Activated B cell treated with CpG ODN at 0.5 μM for 24 hours (primary cell): ENCODE results near the gene BMP2K. TPM values are rescaled to one million over a fixed set of nuclear protein-coding genes. Genes with fewer than 3 reads are reported as not detected.

Experiments
- ATAC-seq: fragments of 200-7000 bp; cut with Tn5 transposase; one replicate; pipeline ENCODE4 v1.10.0; 2021; ENCODE audit warnings: low read depth, mild to moderate bottlenecking, moderate library complexity
- CTCF ChIA-PET: fragments of 350-600 bp; sonication (Branson Sonifier 250); formaldehyde crosslinking; loops from one replicate; lab custom pipeline; 2021; ENCODE audit warnings: antibody characterized with exemption; lab: Charles Lee
- POLR2A ChIA-PET: fragments of 350-600 bp; sonication (Branson Sonifier 250); formaldehyde crosslinking; loops from one replicate; lab custom pipeline; 2021; ENCODE audit warnings: antibody characterized with exemption; lab: Charles Lee
- DNase-seq: peaks from one replicate; pipeline ENCODE4 v3.0.0; 2022
- H3K27ac Mint-ChIP-seq: one replicate; pipeline ENCODE4 v1.8.0; 2020; ENCODE audit warnings: mixed read lengths
- H3K27me3 Mint-ChIP-seq: one replicate; pipeline ENCODE4 v1.8.0; 2021; ENCODE audit warnings: mixed read lengths
- H3K36me3 Mint-ChIP-seq: one replicate; pipeline ENCODE4 v1.8.0; 2021; ENCODE audit warnings: low read depth, mixed read lengths
- H3K4me1 Mint-ChIP-seq: one replicate; pipeline ENCODE4 v1.8.0; 2021; ENCODE audit warnings: mixed read lengths
- H3K4me3 Mint-ChIP-seq: one replicate; pipeline ENCODE4 v1.8.0; 2020; ENCODE audit warnings: mild to moderate bottlenecking, mixed read lengths
- H3K9me3 Mint-ChIP-seq: one replicate; pipeline ENCODE4 v1.8.0; 2020; ENCODE audit warnings: mixed read lengths
- intact Hi-C: fragments of 100-400 bp; cut with micrococcal nuclease; formaldehyde crosslinking; loops from one replicate; pipeline ENCODE4 v1.15.1; 2024
- total RNA-seq: library from RNA; stranded (reverse); gene quantifications from 2 replicates; pipeline ENCODE4 v1.2.3, GENCODE V29; 2022
- TF ChIP-seq, protein P1 (sequence below): fragments of 200-600 bp; IDR thresholded peaks from one replicate; pipeline ENCODE4 v1.8.0; 2022; ENCODE audit warnings: antibody characterized with exemption, mild to moderate bottlenecking

The BMP2K gene
- total RNA-seq, 1 donor from 2014 or later: 135 TPM

DNA sequence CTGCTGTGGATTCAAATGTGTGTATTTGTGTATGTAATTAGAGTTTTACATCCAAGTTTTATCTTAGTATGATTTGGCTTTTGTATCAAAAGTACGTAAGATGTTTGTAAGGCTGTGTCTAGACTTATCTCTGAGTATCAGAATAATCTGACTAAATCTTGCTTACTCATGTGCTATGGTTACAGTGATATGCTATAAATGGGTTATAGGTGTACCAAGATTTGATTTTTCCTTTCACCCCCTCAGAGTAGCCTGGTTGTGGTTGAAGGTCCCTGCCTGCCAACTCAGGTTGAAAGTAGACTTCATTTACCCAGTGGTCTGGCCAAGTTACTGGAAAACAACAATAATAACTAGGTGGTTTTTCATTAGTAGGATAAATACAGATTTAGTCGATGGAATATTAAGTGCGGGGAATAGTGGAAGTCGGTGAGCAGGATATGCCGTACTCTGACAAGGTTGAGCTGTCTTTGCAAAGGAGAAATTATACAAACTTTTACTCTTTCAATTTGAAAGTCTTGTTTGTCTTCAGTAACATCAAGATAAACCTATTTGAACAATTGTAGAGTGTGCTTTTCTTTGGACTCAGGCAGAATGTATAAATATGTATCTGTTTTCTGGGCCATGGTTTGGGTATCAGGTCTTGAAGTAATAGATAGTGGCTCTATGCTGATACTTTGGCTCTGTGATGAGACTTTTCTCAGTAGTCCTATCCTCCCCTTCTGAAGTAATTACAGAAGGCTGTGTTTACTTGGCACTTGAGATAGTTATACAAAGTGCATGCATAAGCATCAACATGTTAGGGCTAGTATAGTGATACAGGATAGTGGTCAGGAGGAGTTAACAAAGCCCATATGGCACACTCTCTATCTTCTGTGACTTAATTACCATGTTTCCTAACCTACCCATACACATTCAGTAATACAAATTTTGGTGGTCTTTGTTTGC lies 23.7 kb downstream of the BMP2K start:
- ATAC-seq: no peak
- intact Hi-C loops: loop anchor here (2.0 kb wide), 1 partner anchor 15 kb away; no protein-coding TSS in a partner anchor
- Mint-ChIP-seq H3K4me1 (peaks cover 76% of the 10 kb centered on the region), H3K9me3 (peaks cover 5% of the 10 kb centered on the region), H3K27ac (peak overlapping the region; percentile 65), H3K4me3 (peak overlapping the region; percentile 17), H3K27me3 (no peaks in the 10 kb centered on the region), H3K36me3 (peaks cover 29% of the 10 kb centered on the region)
- ChIA-PET POLR2A (interaction anchor here (0.7 kb wide), 1 partner anchor 23 kb away, joined by 3 read pairs; the partner anchor contains the start of gene BMP2K), CTCF (no interaction called here)
- DNase-seq: no peak
- TF ChIP-seq, protein P1, sequence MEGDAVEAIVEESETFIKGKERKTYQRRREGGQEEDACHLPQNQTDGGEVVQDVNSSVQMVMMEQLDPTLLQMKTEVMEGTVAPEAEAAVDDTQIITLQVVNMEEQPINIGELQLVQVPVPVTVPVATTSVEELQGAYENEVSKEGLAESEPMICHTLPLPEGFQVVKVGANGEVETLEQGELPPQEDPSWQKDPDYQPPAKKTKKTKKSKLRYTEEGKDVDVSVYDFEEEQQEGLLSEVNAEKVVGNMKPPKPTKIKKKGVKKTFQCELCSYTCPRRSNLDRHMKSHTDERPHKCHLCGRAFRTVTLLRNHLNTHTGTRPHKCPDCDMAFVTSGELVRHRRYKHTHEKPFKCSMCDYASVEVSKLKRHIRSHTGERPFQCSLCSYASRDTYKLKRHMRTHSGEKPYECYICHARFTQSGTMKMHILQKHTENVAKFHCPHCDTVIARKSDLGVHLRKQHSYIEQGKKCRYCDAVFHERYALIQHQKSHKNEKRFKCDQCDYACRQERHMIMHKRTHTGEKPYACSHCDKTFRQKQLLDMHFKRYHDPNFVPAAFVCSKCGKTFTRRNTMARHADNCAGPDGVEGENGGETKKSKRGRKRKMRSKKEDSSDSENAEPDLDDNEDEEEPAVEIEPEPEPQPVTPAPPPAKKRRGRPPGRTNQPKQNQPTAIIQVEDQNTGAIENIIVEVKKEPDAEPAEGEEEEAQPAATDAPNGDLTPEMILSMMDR: no peak

DNA sequence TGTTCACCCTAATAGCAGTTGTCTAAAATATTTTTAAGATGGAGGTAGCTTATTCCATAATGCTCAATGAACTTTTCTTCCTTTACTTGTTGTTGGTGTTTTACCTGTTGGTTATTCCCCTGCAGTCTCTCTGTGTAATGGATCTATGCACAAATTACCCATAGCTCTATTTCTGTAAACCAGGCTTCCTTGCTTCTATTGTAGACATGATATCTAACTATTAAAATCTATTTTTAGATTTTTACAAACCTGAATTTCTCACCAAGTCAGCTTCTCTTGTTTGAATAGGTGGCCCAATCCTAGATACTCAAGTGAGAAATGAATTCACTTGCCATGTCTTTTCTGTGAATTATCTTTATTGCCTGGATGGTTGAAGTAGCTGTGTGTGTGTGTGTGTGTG lies 24.8 kb downstream of the BMP2K start:
- intact Hi-C loops: loop anchor here (1.0 kb wide), 1 partner anchor 12 kb away; no protein-coding TSS in a partner anchor
- H3K27me3 Mint-ChIP-seq: no peaks in the 10 kb centered on the region
- DNase-seq (no peak), ATAC-seq (no peak)
- H3K4me3 Mint-ChIP-seq: no peak overlapping the region
- POLR2A ChIA-PET: interaction anchor here (0.8 to 1.2 kb wide), 3 partner anchors 9 to 133 kb away, joined by 3 read pairs; no protein-coding TSS in a partner anchor
- peaks cover 75% of the 10 kb centered on the region for H3K4me1 Mint-ChIP-seq
- peaks cover 26% of the 10 kb centered on the region for H3K36me3 Mint-ChIP-seq
- peak overlapping the region; percentile 60 for H3K27ac Mint-ChIP-seq
- CTCF ChIA-PET: no interaction called here
- TF ChIP-seq, protein P1: no peak
- H3K9me3 Mint-ChIP-seq: no peaks in the 10 kb centered on the region

DNA sequence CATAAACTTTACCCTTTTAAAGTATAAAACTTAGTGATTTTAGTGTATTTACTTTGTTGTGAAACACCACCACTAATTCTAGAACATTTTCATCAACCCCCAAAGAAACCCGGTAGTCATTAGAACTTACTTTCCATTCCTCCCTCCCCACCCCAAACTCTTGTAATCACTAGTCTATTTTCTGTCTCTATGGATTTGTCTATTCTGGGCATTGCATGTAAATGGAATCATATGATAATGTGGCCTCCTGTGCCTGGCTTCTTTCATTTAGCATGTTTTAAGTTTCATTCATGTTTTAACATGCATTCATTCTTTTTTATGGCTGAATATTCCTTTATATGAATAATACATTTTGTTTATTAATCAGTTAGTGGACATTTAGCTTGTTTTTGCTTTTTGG lies 27.8 kb downstream of the BMP2K start:
- ATAC-seq: no peak

DNA sequence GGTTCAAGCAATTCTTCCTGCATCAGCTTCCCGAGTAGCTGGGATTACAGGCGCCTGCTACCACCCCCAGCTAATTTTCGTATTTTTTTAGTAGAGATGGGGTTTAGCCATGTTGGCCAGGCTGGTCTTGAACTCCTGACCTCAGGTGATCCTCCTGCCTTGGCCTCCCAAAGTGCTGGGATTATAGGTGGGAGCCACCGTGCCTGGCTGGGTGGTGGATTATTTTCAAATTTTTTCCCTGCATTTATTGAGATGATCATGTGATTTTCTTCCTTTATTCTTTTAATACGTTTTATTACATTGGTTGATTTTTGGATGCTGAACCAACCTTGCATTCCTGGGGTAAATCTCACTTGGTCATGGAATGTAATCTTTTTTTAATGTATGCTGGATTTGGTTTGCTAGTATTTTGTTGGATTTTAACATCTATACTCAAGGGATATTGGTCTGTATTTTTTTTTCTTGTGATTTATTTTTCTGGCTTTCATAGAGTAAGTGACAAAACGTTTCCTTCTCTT lies 30.9 kb downstream of the BMP2K start:
- TF ChIP-seq, protein P1: no peak
- POLR2A ChIA-PET: no interaction called here

More for the DNA sequence above, 27.8 kb downstream of the BMP2K start:
- Mint-ChIP-seq H3K9me3 (peaks cover 5% of the 10 kb centered on the region), H3K27ac (peak overlapping the region; percentile 41), H3K4me3 (no peak overlapping the region), H3K36me3 (peaks cover 28% of the 10 kb centered on the region), H3K4me1 (peaks cover 67% of the 10 kb centered on the region), H3K27me3 (no peaks in the 10 kb centered on the region)
- no peak for DNase-seq
- ChIA-PET CTCF (interaction anchor here (0.6 kb wide), 1 partner anchor 235 kb away, joined by 3 read pairs; no protein-coding TSS in a partner anchor), POLR2A (no interaction called here)
- intact Hi-C loops: no loop called here
- TF ChIP-seq, protein P1: no peak

DNA sequence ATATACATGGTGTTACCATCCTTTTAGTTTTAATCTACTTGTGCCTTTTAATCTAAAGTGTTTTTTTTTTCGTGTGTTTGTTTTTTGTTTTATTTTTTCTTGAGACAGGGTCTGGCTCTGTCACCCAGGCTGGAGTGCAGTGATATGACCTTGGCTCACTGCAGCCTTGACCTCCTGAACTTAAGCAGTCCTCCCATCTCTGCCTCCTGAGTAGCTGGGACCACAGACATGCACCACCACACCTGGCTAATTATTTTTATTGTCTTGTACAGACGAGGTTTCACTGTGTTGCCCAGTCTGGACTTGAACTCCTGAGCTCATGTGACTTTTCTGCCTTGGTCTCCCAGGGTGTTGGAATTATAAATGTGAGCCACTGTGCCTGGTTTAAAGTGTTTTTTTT lies 33.1 kb downstream of the BMP2K start:
- H3K9me3 Mint-ChIP-seq: peaks cover 9% of the 10 kb centered on the region
- H3K36me3 Mint-ChIP-seq: peaks cover 38% of the 10 kb centered on the region
- TF ChIP-seq, protein P1: no peak
- ChIA-PET CTCF (interaction anchor here (0.7 kb wide), 1 partner anchor 1053 kb away, joined by 3 read pairs; no protein-coding TSS in a partner anchor), POLR2A (interaction anchor here (0.7 kb wide), 1 partner anchor 197 kb away, joined by 4 read pairs; no protein-coding TSS in a partner anchor)
- intact Hi-C loops: no loop called here
- DNase-seq (no peak), ATAC-seq (no peak)
- no peak overlapping the region for H3K4me3 Mint-ChIP-seq
- peaks cover 73% of the 10 kb centered on the region for H3K4me1 Mint-ChIP-seq
- no peak overlapping the region for H3K27ac Mint-ChIP-seq
- H3K27me3 Mint-ChIP-seq: no peaks in the 10 kb centered on the region

More for the DNA sequence above, 30.9 kb downstream of the BMP2K start:
- no peak for ATAC-seq
- CTCF ChIA-PET: no interaction called here
- DNase-seq: no peak
- Mint-ChIP-seq H3K27ac (no peak overlapping the region), H3K4me1 (peaks cover 69% of the 10 kb centered on the region), H3K36me3 (peaks cover 39% of the 10 kb centered on the region), H3K27me3 (no peaks in the 10 kb centered on the region), H3K4me3 (no peak overlapping the region), H3K9me3 (peaks cover 5% of the 10 kb centered on the region)
- intact Hi-C loops: no loop called here
